Upper lobe of left lung (tissue), 6 donors: ENCODE measurements around the gene DCAF10. TPM values are rescaled to one million over a fixed set of nuclear protein-coding genes. Genes with fewer than 3 reads are reported as not detected.

Experiments
- ATAC-seq, 2 donors: fragments of 200-7000 bp; cut with Tn5 transposase; one replicate each; pipeline ENCODE4 v1.9.1; 2022; ENCODE audit warnings: mild to moderate bottlenecking in 2 of 2, moderate library complexity in 2 of 2; ENCODE audit not compliant: low FRiP score in 2 of 2
- DNase-seq, 2 donors: peaks; one replicate each; pipeline ENCODE4 v3.0.0-alpha.2; 2019 to 2020
- H3K27ac ChIP-seq, 4 donors: fragments of 200-600 bp; sonication (generic); one replicate each; pipeline ENCODE4 v1.5.1; 2016 to 2019
- H3K27me3 ChIP-seq, 4 donors: fragments of 200-600 bp; sonication (generic); one replicate each; pipeline ENCODE4 v1.5.1; 2017 to 2019
- H3K36me3 ChIP-seq, 4 donors: fragments of 200-600 bp; sonication (generic); one replicate each; pipeline ENCODE4 v1.5.1; 2016 to 2019
- H3K4me1 ChIP-seq, 4 donors: fragments of 200-600 bp; sonication (generic); one replicate each; pipeline ENCODE4 v1.5.1; 2018 to 2019
- H3K4me3 ChIP-seq, 4 donors: fragments of 200-600 bp; sonication (generic); one replicate each; pipeline ENCODE4 v1.5.1; 2017 to 2019; ENCODE audit warnings: mild to moderate bottlenecking in 2 of 4, moderate library complexity in 1 of 4
- H3K9me3 ChIP-seq, 4 donors: fragments of 200-600 bp; sonication (generic); one replicate each; pipeline ENCODE4 v1.5.1; 2018 to 2019
- CTCF ChIP-seq, 6 experiments: fragments of 450-650 bp in 4 of 6; fragments of 200-600 bp in 2 of 6; sonication (generic) in 2 of 6; IDR thresholded peaks; one replicate each; pipeline ENCODE4 v1.5.1; 2016 to 2019; ENCODE audit warnings: antibody characterized with exemption in 6 of 6
- EP300 ChIP-seq, 4 donors: sonication (generic); formaldehyde crosslinking; IDR thresholded peaks; one replicate each; pipeline ENCODE4 v1.5.1; 2017; ENCODE audit warnings: antibody characterized with exemption in 4 of 4, control low read depth in 2 of 4
- POLR2A ChIP-seq, 4 donors: fragments of 450-650 bp; IDR thresholded peaks; one replicate each; pipeline ENCODE4 v1.5.1; 2016 to 2017; ENCODE audit warnings: antibody characterized with exemption in 4 of 4, mild to moderate bottlenecking in 2 of 4
- POLR2AphosphoS5 ChIP-seq, 2 donors: sonication (generic); formaldehyde crosslinking; IDR thresholded peaks; one replicate each; pipeline ENCODE4 v1.5.1; 2017; ENCODE audit warnings: antibody characterized with exemption in 2 of 2
- WGBS, 2 donors: methylation state at CpG; one replicate each; pipeline ENCODE4 v1.1.5; 2017 to 2018; 5-methylcytosine and 5-hydroxymethylcytosine counted together
- total RNA-seq, 6 donors: library from RNA; depleted of rRNA in 4 of 6; stranded (reverse); fragments of >200 nt in 4 of 6; gene quantifications; one replicate each; pipeline versions ENCODE4 v1.1.0 to v1.2.1, GENCODE V29; 2016 to 2021
- donor health status: DM: no; HTN: no; CAD: no; lungs with moderate emphysema.
- donor health status: DM: no; HTN: yes; CAD: no; lungs with severe emphysema.

Gene DCAF10
- total RNA-seq, 6 donors from 2014 or later: 19.0 to 42.7 (median 25.1) TPM

- H3K9me3 ChIP-seq: no peaks in the 10 kb centered on the region
- no peaks in the 10 kb centered on the region for H3K4me1 ChIP-seq
- TF ChIP-seq EP300 (IDR thresholded peaks at IDR 0.05) (no peak), POLR2AphosphoS5 (IDR thresholded peaks at IDR 0.05) (no peak), CTCF (IDR thresholded peaks at IDR 0.05) (no peak), POLR2A (IDR thresholded peaks at IDR 0.05) (no peak)
- ATAC-seq (no peak), DNase-seq (no peak)
- no peak overlapping the region for H3K27ac ChIP-seq
- H3K27me3 ChIP-seq: no peaks in the 10 kb centered on the region
- no peak overlapping the region for H3K4me3 ChIP-seq
- peaks cover 4 to 60% (median 11%) of the 10 kb centered on the region in 4 donors for H3K36me3 ChIP-seq
- WGBS, 2 donors: 67 to 84% methylated on average over 5 of the region's 5 CpGs
These were observed 31.3 kb upstream of the DCAF10 start for GRCh38 chr9:37769306-37769705.

- 92 to 97% methylated on average over 3 of the region's 3 CpGs for WGBS, 2 donors
- DNase-seq: no peak
- ATAC-seq: no peak
- H3K4me3 ChIP-seq: no peak overlapping the region
- no peaks in the 10 kb centered on the region for H3K4me1 ChIP-seq
- TF ChIP-seq CTCF (IDR thresholded peaks at IDR 0.05) (no peak), POLR2A (IDR thresholded peaks at IDR 0.05) (no peak), EP300 (IDR thresholded peaks at IDR 0.05) (no peak), POLR2AphosphoS5 (IDR thresholded peaks at IDR 0.05) (no peak)
- H3K27me3 ChIP-seq: no peaks in the 10 kb centered on the region
- H3K27ac ChIP-seq: no peak overlapping the region
- H3K36me3 ChIP-seq: peaks cover 0 to 59% (median 11%) of the 10 kb centered on the region in 4 donors
- no peaks in the 10 kb centered on the region for H3K9me3 ChIP-seq
These were observed 30.6 kb upstream of the DCAF10 start for GRCh38 chr9:37769995-37770394.

- TF ChIP-seq CTCF (IDR thresholded peaks at IDR 0.05): no peak
- Histone ChIP-seq H3K9me3 (no peaks in the 10 kb centered on the region), H3K36me3 (peaks cover 14 to 95% (median 45%) of the 10 kb centered on the region in 4 donors), H3K4me1 (no peaks in the 10 kb centered on the region), H3K27me3 (no peaks in the 10 kb centered on the region), H3K4me3 (no peak overlapping the region), H3K27ac (no peak overlapping the region)
- 91 to 100% methylated on average over 1 of the region's 1 CpG for WGBS, 2 donors
- no peak for DNase-seq
- ATAC-seq: no peak
These were observed 25.2 kb upstream of the DCAF10 start for GRCh38 chr9:37775216-37775919.

GRCh38 chr9:37776328-37776727 is 24.3 kb upstream of the DCAF10 start:
- Histone ChIP-seq H3K27ac (no peak overlapping the region), H3K9me3 (no peaks in the 10 kb centered on the region), H3K27me3 (no peaks in the 10 kb centered on the region), H3K4me1 (no peaks in the 10 kb centered on the region), H3K36me3 (peaks cover 20 to 95% (median 51%) of the 10 kb centered on the region in 4 donors), H3K4me3 (no peak overlapping the region)
- TF ChIP-seq POLR2AphosphoS5 (IDR thresholded peaks at IDR 0.05): no peak
- TF ChIP-seq CTCF (IDR thresholded peaks at IDR 0.05): no peak
- no peak for TF ChIP-seq EP300 (IDR thresholded peaks at IDR 0.05)
- TF ChIP-seq POLR2A (IDR thresholded peaks at IDR 0.05): no peak
- ATAC-seq: no peak
- DNase-seq: no peak
- WGBS, 2 donors: 88 to 89% methylated on average over 5 of the region's 5 CpGs

GRCh38 chr9:37778534-37778933 is 22.1 kb upstream of the DCAF10 start:
- TF ChIP-seq POLR2AphosphoS5 (IDR thresholded peaks at IDR 0.05) (no peak), POLR2A (IDR thresholded peaks at IDR 0.05) (no peak), CTCF (IDR thresholded peaks at IDR 0.05) (no peak), EP300 (IDR thresholded peaks at IDR 0.05) (no peak)
- H3K36me3 ChIP-seq: peaks cover 26 to 96% (median 58%) of the 10 kb centered on the region in 4 donors
- no peak for ATAC-seq
- no peaks in the 10 kb centered on the region for H3K9me3 ChIP-seq
- DNase-seq: no peak
- 66% methylated on average over 2 of the region's 2 CpGs for WGBS, 2 donors
- H3K27ac ChIP-seq: no peak overlapping the region
- H3K27me3 ChIP-seq: no peaks in the 10 kb centered on the region
- no peak overlapping the region for H3K4me3 ChIP-seq
- peaks cover 0 to 17% (median 3%) of the 10 kb centered on the region in 4 donors for H3K4me1 ChIP-seq
